ENCODE results near the gene FMOD.

FMOD gene

GRCh38 chr1:203360547-203361185 lies 9.7 kb upstream of the FMOD start:
- DNase-seq = no peak

GRCh38 chr1:203359010-203359571 lies 8.2 kb upstream of the FMOD start:
- no peak for DNase-seq

GRCh38 chr1:203354246-203354645 lies 3.3 kb upstream of the FMOD start:
- DNase-seq = no peak

GRCh38 chr1:203353486-203353885 lies 2.6 kb upstream of the FMOD start:
- DNase-seq = no peak

- DNase-seq = no peak
These were observed 973 bp downstream of the FMOD start for GRCh38 chr1:203349773-203350524.

- no peak for DNase-seq
These were observed 1.8 kb downstream of the FMOD start for GRCh38 chr1:203349166-203349565.

- DNase-seq = no peak
These were observed 4.2 kb downstream of the FMOD start for GRCh38 chr1:203346769-203347102.

GRCh38 chr1:203346060-203346768 lies 4.7 kb downstream of the FMOD start:
- DNase-seq = no peak

- DNase-seq = no peak
These were observed 6.8 kb downstream of the FMOD start for GRCh38 chr1:203343956-203344754.

- DNase-seq = peak; percentile 56
These were observed 8.6 kb downstream of the FMOD start for GRCh38 chr1:203342192-203342940.

GRCh38 chr1:203340112-203340790 lies 10.7 kb downstream of the FMOD start:
- DNase-seq = peak; percentile 91

GRCh38 chr1:203338335-203339036 lies 12.4 kb downstream of the FMOD start:
- DNase-seq = peak; percentile 44

GRCh38 chr1:203336097-203336496 lies 14.8 kb downstream of the FMOD start:
- DNase-seq = no peak

GRCh38 chr1:203335503-203335902 lies 15.4 kb downstream of the FMOD start:
- DNase-seq = no peak

GRCh38 chr1:203331224-203331623 lies 19.7 kb downstream of the FMOD start:
- no peak for DNase-seq

- peak; percentile 63 for DNase-seq
These were observed 22.2 kb downstream of the FMOD start for GRCh38 chr1:203328714-203329122.

GRCh38 chr1:203327684-203328457 lies 23.1 kb downstream of the FMOD start:
- no peak for DNase-seq

- DNase-seq = peak; percentile 95
These were observed 23.9 kb downstream of the FMOD start for GRCh38 chr1:203326830-203327683.

All from NCI-H1105 treated with DMSO at 0.1 percent for 48 hours (cell line).